GM18951 (cell line): ENCODE results near the gene MECR.

Experiments
- POLR2A ChIP-seq: IDR thresholded peaks from 4 replicates; pipeline ENCODE4 v1.6.1; 2011; ENCODE audit warnings: mild to moderate bottlenecking; ENCODE audit not compliant: insufficient read length, insufficient read depth; ENCODE audit errors: extremely low read depth
- in situ Hi-C: fragments of 300-500 bp; cut with MboI; formaldehyde crosslinking; loops from one replicate; pipeline ENCODE4 v1.12.0; 2022; ENCODE audit warnings: low sequenced_read_pairs, mixed read lengths, inconsistent platforms; ENCODE audit not compliant: unreplicated experiment

MECR gene

DNA sequence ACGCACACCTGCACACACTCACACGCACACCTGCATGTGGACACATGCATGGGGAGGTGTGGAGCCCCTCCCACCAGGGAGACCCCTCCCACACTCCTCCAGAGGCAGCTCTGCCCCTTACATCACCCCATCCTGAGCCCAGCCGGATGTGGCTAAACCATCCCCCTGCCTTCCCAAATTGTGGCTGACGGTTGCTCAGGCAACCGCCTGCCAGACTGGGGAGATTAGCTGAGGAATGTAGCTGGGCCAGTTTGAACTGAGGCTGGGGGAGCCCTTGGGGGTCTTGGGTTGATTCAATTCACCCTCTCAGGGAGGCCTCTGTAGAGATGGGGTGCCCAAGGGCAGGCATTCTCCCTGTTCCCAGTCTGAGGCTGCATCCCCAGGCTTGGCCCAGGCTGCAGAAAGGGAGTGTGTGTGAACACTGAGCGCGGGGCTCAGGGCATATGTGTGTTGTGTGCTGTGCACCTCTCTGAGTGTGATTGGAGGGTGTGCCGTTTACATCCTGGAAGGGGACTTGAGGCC is 18.5 kb upstream of the MECR start:
- TF ChIP-seq POLR2A = no peak
- in situ Hi-C loops = no loop called here

- TF ChIP-seq POLR2A = no peak
- in situ Hi-C loops = no loop called here
These were observed 17.7 kb upstream of the MECR start for GRCh38 chr1:29248409-29248808.

- TF ChIP-seq POLR2A = no peak
- in situ Hi-C loops = no loop called here
These were observed 17.0 kb upstream of the MECR start for GRCh38 chr1:29247571-29248273.

- in situ Hi-C loops = no loop called here
- TF ChIP-seq POLR2A = no peak
These were observed 16.3 kb upstream of the MECR start for GRCh38 chr1:29247044-29247443.

DNA sequence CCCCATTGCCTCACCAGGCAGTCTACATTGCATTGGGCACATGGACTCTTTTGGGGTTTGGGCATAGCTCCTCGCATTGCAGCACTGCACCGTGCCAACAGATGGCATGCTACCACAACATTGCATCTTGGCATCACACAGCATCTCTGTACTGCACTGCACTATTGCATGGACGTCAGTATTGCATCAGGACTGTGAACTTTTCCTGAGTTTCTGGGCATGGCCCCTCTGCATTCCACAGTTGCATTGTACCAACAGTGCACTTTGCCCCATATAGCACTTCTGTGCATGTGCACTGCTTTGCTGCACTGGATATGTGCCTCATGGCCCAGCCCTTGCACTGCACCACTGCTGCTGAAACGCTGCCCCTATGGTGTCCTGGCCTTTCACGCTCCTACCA is 15.1 kb upstream of the MECR start:
- TF ChIP-seq POLR2A = no peak
- in situ Hi-C loops = no loop called here

- no peak for TF ChIP-seq POLR2A
- in situ Hi-C loops = no loop called here
These were observed 14.5 kb upstream of the MECR start for GRCh38 chr1:29245261-29245660.

DNA sequence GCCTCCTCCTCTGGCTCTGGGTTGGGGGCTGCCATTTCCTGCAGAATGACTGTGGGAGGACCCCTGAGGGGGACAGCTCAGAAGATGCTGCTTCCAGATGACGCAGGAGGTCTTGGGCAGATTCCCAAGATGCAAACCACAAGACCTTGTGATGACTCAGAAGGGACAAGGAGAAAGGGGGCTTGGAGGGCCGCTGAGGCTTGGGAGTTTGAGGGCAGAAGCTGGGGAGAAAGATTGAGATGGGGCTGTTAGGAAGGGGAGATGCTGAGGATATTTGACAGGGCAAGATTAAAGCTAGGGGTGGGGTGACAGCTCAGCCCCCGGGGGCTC is 13.1 kb upstream of the MECR start:
- in situ Hi-C loops = no loop called here
- TF ChIP-seq POLR2A = no peak

GRCh38 chr1:29243023-29243870 is 12.5 kb upstream of the MECR start:
- in situ Hi-C loops = no loop called here
- TF ChIP-seq POLR2A = no peak

- in situ Hi-C loops = no loop called here
- TF ChIP-seq POLR2A = no peak
These were observed 10.3 kb upstream of the MECR start for GRCh38 chr1:29240986-29241385.

GRCh38 chr1:29240400-29240837 is 9.7 kb upstream of the MECR start:
- in situ Hi-C loops = no loop called here
- no peak for TF ChIP-seq POLR2A

- TF ChIP-seq POLR2A = no peak
- in situ Hi-C loops = no loop called here
These were observed 8.4 kb upstream of the MECR start for GRCh38 chr1:29239142-29239541.

- TF ChIP-seq POLR2A = no peak
- in situ Hi-C loops = no loop called here
These were observed 7.9 kb upstream of the MECR start for GRCh38 chr1:29238620-29239002.

DNA sequence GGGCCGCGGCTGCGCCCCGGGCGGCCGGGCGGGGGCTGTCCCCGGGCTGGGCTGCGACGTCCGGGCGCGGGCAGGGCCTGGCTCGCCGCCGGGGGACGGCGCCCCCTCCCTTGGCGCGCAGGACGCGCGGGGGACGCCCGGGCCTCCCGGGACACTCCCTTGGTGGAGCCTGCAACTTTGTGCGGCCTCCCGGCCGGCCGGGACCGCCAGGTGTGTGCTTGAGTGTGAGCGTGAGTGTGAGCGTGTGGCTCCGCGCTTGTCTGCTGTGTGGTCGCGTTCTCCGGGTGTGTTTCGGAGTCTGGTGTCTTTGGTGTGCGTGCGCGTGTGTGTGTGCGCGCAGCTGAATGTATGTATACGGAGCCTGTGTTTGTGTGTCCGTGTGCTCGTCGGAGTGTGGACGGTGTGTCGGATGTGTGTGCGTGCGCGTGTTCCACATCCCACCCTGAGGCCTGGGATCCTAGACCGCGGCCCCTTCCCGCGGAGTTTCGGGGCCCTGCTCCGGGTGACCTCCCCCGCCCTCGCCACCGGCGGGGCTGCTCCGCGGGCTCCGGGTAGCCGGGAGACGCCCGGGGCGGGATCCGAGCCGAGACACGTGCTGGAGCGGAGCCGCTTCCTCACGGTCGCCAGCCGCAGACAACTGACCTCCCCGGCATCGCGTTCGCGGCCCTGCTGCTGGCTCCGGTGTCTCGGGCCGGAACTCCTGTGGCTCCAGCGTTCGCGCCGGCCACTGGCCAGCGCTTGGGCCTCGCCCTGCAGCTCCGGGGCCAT is 7.3 kb upstream of the MECR start:
- TF ChIP-seq POLR2A = no peak
- in situ Hi-C loops = no loop called here
